Measurements from ENCODE around the gene ZNF710.
"Not testable (repeated sequence)": the region's sequence is repeated elsewhere in the genome, so short reads cannot be mapped to it uniquely, and the experiment has no call there.

The ZNF710 gene

GRCh38 chr15:90109163-90109751 lies 108.1 kb downstream of the ZNF710 start:
- H3K9me3 ChIP-seq (ENCODE audit: control insufficient read depth, insufficient read depth, low read depth, low read length); H3K4me3 ChIP-seq (ENCODE audit: low read depth, low read length); H3K27ac ChIP-seq (ENCODE audit: low read depth, low read length); H3K9ac ChIP-seq (ENCODE audit: low read length); H3K36me3 ChIP-seq (ENCODE audit: control insufficient read depth, insufficient read depth, low read length); H3K27me3 ChIP-seq (ENCODE audit: control insufficient read depth, insufficient read depth, low read length): not testable (repeated sequence)
- H3K4me1 ChIP-seq (ENCODE audit: control insufficient read depth, insufficient read depth, low read length), result peaks cover 16% of the 10 kb centered on the region

GRCh38 chr15:90113166-90113565 lies 112.0 kb downstream of the ZNF710 start:
- no peak overlapping the region for H3K27ac ChIP-seq (ENCODE audit: low read depth, low read length)
- peaks cover 14% of the 10 kb centered on the region for H3K9me3 ChIP-seq (ENCODE audit: control insufficient read depth, insufficient read depth, low read depth, low read length)
- no peaks in the 10 kb centered on the region for H3K36me3 ChIP-seq (ENCODE audit: control insufficient read depth, insufficient read depth, low read length)
- H3K9ac ChIP-seq (ENCODE audit: low read length), result no peak overlapping the region
- H3K4me3 ChIP-seq (ENCODE audit: low read depth, low read length), result no peak overlapping the region
- no peaks in the 10 kb centered on the region for H3K27me3 ChIP-seq (ENCODE audit: control insufficient read depth, insufficient read depth, low read length)
- H3K4me1 ChIP-seq (ENCODE audit: control insufficient read depth, insufficient read depth, low read length), result no peaks in the 10 kb centered on the region

- no peak overlapping the region for H3K9ac ChIP-seq (ENCODE audit: low read length)
- H3K9me3 ChIP-seq (ENCODE audit: control insufficient read depth, insufficient read depth, low read depth, low read length), result peaks cover 14% of the 10 kb centered on the region
- no peaks in the 10 kb centered on the region for H3K4me1 ChIP-seq (ENCODE audit: control insufficient read depth, insufficient read depth, low read length)
- H3K27me3 ChIP-seq (ENCODE audit: control insufficient read depth, insufficient read depth, low read length), result no peaks in the 10 kb centered on the region
- no peak overlapping the region for H3K4me3 ChIP-seq (ENCODE audit: low read depth, low read length)
- no peaks in the 10 kb centered on the region for H3K36me3 ChIP-seq (ENCODE audit: control insufficient read depth, insufficient read depth, low read length)
- no peak overlapping the region for H3K27ac ChIP-seq (ENCODE audit: low read depth, low read length)
Observed at GRCh38 chr15:90114451-90114901, 113.4 kb downstream of the ZNF710 start.

DNA sequence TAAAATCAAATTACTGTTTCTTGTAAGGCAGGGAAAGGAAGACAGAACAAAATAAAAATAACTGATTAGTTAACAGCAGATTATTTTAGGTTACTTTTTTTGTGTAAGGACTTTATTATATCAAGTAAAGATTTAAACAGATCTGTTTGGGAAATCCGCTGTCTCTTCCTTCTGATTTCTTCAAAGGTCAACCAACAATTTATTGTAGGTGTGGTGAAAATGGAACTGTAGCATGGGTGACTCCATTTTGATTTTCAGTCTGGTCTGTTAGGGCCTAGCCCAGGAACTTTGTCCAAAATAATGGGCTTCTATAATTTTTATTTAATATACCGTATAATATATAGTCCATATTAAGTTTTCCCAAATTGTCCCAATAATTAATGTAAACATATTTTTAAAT lies 114.7 kb downstream of the ZNF710 start:
- H3K9ac ChIP-seq (ENCODE audit: low read length), result no peak overlapping the region
- H3K4me1 ChIP-seq (ENCODE audit: control insufficient read depth, insufficient read depth, low read length), result no peaks in the 10 kb centered on the region
- H3K9me3 ChIP-seq (ENCODE audit: control insufficient read depth, insufficient read depth, low read depth, low read length), result peaks cover 14% of the 10 kb centered on the region
- no peaks in the 10 kb centered on the region for H3K36me3 ChIP-seq (ENCODE audit: control insufficient read depth, insufficient read depth, low read length)
- no peaks in the 10 kb centered on the region for H3K27me3 ChIP-seq (ENCODE audit: control insufficient read depth, insufficient read depth, low read length)
- no peak overlapping the region for H3K27ac ChIP-seq (ENCODE audit: low read depth, low read length)
- no peak overlapping the region for H3K4me3 ChIP-seq (ENCODE audit: low read depth, low read length)

GRCh38 chr15:90119367-90119766 lies 118.2 kb downstream of the ZNF710 start:
- Histone ChIP-seq H3K9ac (ENCODE audit: low read length) (no peak overlapping the region), H3K27me3 (ENCODE audit: control insufficient read depth, insufficient read depth, low read length) (no peaks in the 10 kb centered on the region), H3K4me1 (ENCODE audit: control insufficient read depth, insufficient read depth, low read length) (no peaks in the 10 kb centered on the region), H3K4me3 (ENCODE audit: low read depth, low read length) (no peak overlapping the region), H3K9me3 (ENCODE audit: control insufficient read depth, insufficient read depth, low read depth, low read length) (peaks cover 8% of the 10 kb centered on the region), H3K27ac (ENCODE audit: low read depth, low read length) (no peak overlapping the region), H3K36me3 (ENCODE audit: control insufficient read depth, insufficient read depth, low read length) (no peaks in the 10 kb centered on the region)

DNA sequence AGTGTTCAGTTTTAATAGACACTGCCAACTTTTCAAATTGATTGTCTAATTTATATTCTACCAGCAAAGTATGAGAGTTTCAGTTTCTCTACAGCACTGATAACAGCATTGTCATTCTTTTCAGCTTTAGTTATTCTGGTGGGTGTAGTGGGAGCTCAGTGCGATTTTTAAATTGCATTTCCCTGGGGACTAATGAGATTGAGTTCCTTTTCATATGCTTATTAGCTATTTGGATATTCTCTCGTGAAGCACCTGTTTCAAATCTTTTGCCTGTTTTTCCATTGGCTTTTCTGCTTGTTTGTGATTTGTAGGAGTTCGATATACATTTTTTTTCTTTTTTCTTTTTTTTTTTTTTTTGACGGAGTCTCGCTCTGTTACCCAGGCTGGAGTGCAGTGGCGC lies 120.0 kb downstream of the ZNF710 start:
- H3K27ac ChIP-seq (ENCODE audit: low read depth, low read length), result no peak overlapping the region
- no peaks in the 10 kb centered on the region for H3K27me3 ChIP-seq (ENCODE audit: control insufficient read depth, insufficient read depth, low read length)
- H3K4me3 ChIP-seq (ENCODE audit: low read depth, low read length), result no peak overlapping the region
- H3K9me3 ChIP-seq (ENCODE audit: control insufficient read depth, insufficient read depth, low read depth, low read length), result no peaks in the 10 kb centered on the region
- H3K4me1 ChIP-seq (ENCODE audit: control insufficient read depth, insufficient read depth, low read length), result no peaks in the 10 kb centered on the region
- no peak overlapping the region for H3K9ac ChIP-seq (ENCODE audit: low read length)
- H3K36me3 ChIP-seq (ENCODE audit: control insufficient read depth, insufficient read depth, low read length), result no peaks in the 10 kb centered on the region

GRCh38 chr15:90124507-90124906 lies 123.4 kb downstream of the ZNF710 start:
- H3K27ac ChIP-seq (ENCODE audit: low read depth, low read length), result no peak overlapping the region
- no peaks in the 10 kb centered on the region for H3K36me3 ChIP-seq (ENCODE audit: control insufficient read depth, insufficient read depth, low read length)
- peaks cover 7% of the 10 kb centered on the region for H3K4me1 ChIP-seq (ENCODE audit: control insufficient read depth, insufficient read depth, low read length)
- H3K9me3 ChIP-seq (ENCODE audit: control insufficient read depth, insufficient read depth, low read depth, low read length), result no peaks in the 10 kb centered on the region
- no peak overlapping the region for H3K4me3 ChIP-seq (ENCODE audit: low read depth, low read length)
- H3K9ac ChIP-seq (ENCODE audit: low read length), result no peak overlapping the region
- H3K27me3 ChIP-seq (ENCODE audit: control insufficient read depth, insufficient read depth, low read length), result no peaks in the 10 kb centered on the region

GRCh38 chr15:90126022-90126421 lies 124.9 kb downstream of the ZNF710 start:
- Histone ChIP-seq H3K4me1 (ENCODE audit: control insufficient read depth, insufficient read depth, low read length) (peaks cover 7% of the 10 kb centered on the region), H3K9me3 (ENCODE audit: control insufficient read depth, insufficient read depth, low read depth, low read length) (no peaks in the 10 kb centered on the region), H3K27me3 (ENCODE audit: control insufficient read depth, insufficient read depth, low read length) (no peaks in the 10 kb centered on the region), H3K27ac (ENCODE audit: low read depth, low read length) (no peak overlapping the region), H3K36me3 (ENCODE audit: control insufficient read depth, insufficient read depth, low read length) (no peaks in the 10 kb centered on the region), H3K4me3 (ENCODE audit: low read depth, low read length) (no peak overlapping the region), H3K9ac (ENCODE audit: low read length) (no peak overlapping the region)

GRCh38 chr15:90126596-90127435 lies 125.7 kb downstream of the ZNF710 start:
- Histone ChIP-seq H3K27me3 (ENCODE audit: control insufficient read depth, insufficient read depth, low read length) (no peaks in the 10 kb centered on the region), H3K36me3 (ENCODE audit: control insufficient read depth, insufficient read depth, low read length) (no peaks in the 10 kb centered on the region), H3K9ac (ENCODE audit: low read length) (no peak overlapping the region), H3K4me3 (ENCODE audit: low read depth, low read length) (no peak overlapping the region; the same call in 1 of the 2 replicates), H3K4me1 (ENCODE audit: control insufficient read depth, insufficient read depth, low read length) (peaks cover 7% of the 10 kb centered on the region), H3K27ac (ENCODE audit: low read depth, low read length) (no peak overlapping the region), H3K9me3 (ENCODE audit: control insufficient read depth, insufficient read depth, low read depth, low read length) (no peaks in the 10 kb centered on the region)

- H3K9ac ChIP-seq (ENCODE audit: low read length), result no peak overlapping the region
- H3K27ac ChIP-seq (ENCODE audit: low read depth, low read length), result no peak overlapping the region
- no peak overlapping the region for H3K4me3 ChIP-seq (ENCODE audit: low read depth, low read length)
- H3K36me3 ChIP-seq (ENCODE audit: control insufficient read depth, insufficient read depth, low read length), result no peaks in the 10 kb centered on the region
- no peaks in the 10 kb centered on the region for H3K27me3 ChIP-seq (ENCODE audit: control insufficient read depth, insufficient read depth, low read length)
- H3K9me3 ChIP-seq (ENCODE audit: control insufficient read depth, insufficient read depth, low read depth, low read length), result peaks cover 2% of the 10 kb centered on the region; the same call in 1 of the 2 replicates
- H3K4me1 ChIP-seq (ENCODE audit: control insufficient read depth, insufficient read depth, low read length), result peaks cover 7% of the 10 kb centered on the region
Observed at GRCh38 chr15:90130291-90130690, 129.2 kb downstream of the ZNF710 start.
